Neural crest cell (in vitro differentiated cells): Measurements from ENCODE around the gene SYT10. TPM values are rescaled to one million over a fixed set of nuclear protein-coding genes. Genes with fewer than 3 reads are reported as not detected.

Experiments used
- DNase-seq: peaks from one replicate; pipeline ENCODE4 v3.0.0; 2021; ENCODE audit warnings: low read depth, mixed read lengths, low spot score
- H3K27ac Mint-ChIP-seq: one replicate; pipeline ENCODE4 v1.8.0; 2021; ENCODE audit warnings: mild to moderate bottlenecking, mixed read lengths; ENCODE audit not compliant: unreplicated experiment
- H3K27me3 Mint-ChIP-seq: 2 replicates; pipeline ENCODE4 v1.8.0; 2021; ENCODE audit warnings: low read depth, mild to moderate bottlenecking, mixed read lengths
- H3K36me3 Mint-ChIP-seq: 2 replicates; pipeline ENCODE4 v1.8.0; 2021; ENCODE audit warnings: low read depth, mild to moderate bottlenecking, mixed read lengths
- H3K4me1 Mint-ChIP-seq: 2 replicates; pipeline ENCODE4 v1.8.0; 2021; ENCODE audit warnings: mixed read lengths
- H3K4me3 Mint-ChIP-seq: one replicate; pipeline ENCODE4 v1.8.0; 2021; ENCODE audit warnings: mild to moderate bottlenecking, mixed read lengths
- H3K9me3 Mint-ChIP-seq: 2 replicates; pipeline ENCODE4 v1.8.0; 2021; ENCODE audit warnings: mixed read lengths
- CTCF ChIP-seq: fragments of 200-600 bp; sonication (generic); conservative IDR thresholded peaks from 2 replicates; pipeline ENCODE4 v1.5.0; 2021; ENCODE audit warnings: antibody characterized with exemption, mild to moderate bottlenecking
- total RNA-seq: library from RNA; stranded (reverse); gene quantifications from 2 replicates; pipeline ENCODE4 v1.2.1, GENCODE V29; 2021

Gene SYT10
- total RNA-seq, 1 donor from 2014 or later, result 0.19 TPM

DNA sequence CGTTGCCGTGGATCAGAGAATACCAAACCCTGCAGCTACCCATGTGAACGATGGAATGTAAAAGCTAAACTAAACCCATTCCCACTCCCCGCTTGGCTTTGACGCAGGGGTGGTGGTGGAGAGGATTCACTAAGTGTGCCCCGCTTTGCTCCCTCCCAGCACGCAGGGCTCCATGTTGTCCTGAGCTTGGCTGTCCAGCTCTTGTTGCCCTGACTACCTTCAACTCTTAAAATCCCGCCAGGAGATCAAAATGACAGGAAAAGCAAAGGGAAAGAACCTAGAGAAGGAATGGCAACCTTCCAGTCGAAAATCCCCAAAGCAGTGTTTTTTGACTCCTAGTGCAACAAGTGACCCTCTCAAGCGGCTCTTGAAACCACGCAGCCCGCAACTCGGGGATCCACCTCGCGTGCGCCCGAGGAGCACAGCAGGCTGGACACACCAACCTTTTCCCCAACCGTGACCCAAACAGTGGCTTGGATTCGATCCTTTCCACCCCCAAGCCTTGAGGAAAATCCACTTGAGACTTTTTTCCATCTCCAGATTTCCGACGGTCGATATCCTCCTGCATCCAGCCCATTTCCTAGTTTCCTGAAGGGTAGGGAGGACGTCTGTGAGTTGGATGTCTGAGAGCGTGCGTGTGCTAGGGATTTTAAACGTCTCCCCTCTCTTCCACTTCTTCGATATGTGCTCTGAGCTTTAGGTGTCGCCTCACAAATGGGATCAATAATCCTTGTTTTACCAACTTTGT, 1.4 kb downstream of the SYT10 start:
- Mint-ChIP-seq H3K36me3 (no peaks in the 10 kb centered on the region), H3K4me1 (peaks cover 8% of the 10 kb centered on the region), H3K27me3 (peaks cover 82% of the 10 kb centered on the region), H3K27ac (no peak overlapping the region), H3K4me3 (peak overlapping the region; percentile 91), H3K9me3 (no peaks in the 10 kb centered on the region)
- TF ChIP-seq CTCF, result no peak
- DNase-seq, result no peak

DNA sequence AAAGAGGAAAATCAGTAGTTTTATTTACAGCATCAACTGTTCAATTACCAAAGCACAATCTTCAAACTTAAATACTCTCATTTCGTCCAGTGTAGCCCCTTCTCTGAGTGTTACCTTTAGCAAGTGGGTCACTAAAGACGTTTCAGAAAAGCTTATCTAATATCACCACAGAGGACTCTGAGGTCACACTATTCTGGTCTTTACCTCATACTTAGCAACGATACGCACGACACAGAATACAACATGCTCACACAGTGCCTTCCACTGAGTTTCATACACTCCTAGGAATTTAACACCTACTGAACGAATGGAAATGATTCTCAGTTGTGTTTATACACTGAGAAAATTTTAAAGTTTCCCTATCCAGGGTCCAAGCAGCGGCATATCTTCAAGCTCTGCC, 2.0 kb downstream of the SYT10 start:
- no peak for DNase-seq
- Mint-ChIP-seq H3K27ac (no peak overlapping the region), H3K27me3 (peaks cover 82% of the 10 kb centered on the region), H3K9me3 (no peaks in the 10 kb centered on the region), H3K4me1 (peaks cover 8% of the 10 kb centered on the region), H3K4me3 (peak overlapping the region; percentile 23), H3K36me3 (no peaks in the 10 kb centered on the region)
- no peak for TF ChIP-seq CTCF

- Mint-ChIP-seq H3K9me3 (no peaks in the 10 kb centered on the region), H3K36me3 (no peaks in the 10 kb centered on the region), H3K4me1 (no peaks in the 10 kb centered on the region), H3K4me3 (no peak overlapping the region), H3K27me3 (peaks cover 39% of the 10 kb centered on the region), H3K27ac (no peak overlapping the region)
- TF ChIP-seq CTCF, result no peak
- no peak for DNase-seq
Measured at GRCh38 chr12:33432992-33433391, 6.6 kb downstream of the SYT10 start.

DNA sequence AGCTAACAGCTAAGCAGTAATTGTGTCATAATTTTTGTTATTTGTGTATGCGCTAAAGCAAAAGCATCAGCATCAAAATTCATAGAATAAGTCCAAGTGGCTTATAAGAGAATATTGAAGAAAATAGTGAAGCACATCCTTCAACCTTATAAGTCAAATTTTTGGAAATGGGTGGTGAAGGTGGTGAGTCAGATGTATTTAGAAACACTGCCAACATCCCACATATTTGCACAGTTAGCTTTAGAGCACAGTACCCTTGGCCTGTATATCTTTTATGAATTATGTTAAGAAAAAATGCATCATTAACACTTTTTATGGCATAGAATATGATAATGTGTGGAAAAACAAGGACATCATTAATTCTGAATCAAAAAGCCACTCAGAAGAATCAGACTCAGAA, 8.0 kb downstream of the SYT10 start:
- Mint-ChIP-seq H3K36me3 (no peaks in the 10 kb centered on the region), H3K9me3 (no peaks in the 10 kb centered on the region), H3K27ac (no peak overlapping the region), H3K27me3 (peaks cover 26% of the 10 kb centered on the region), H3K4me3 (no peak overlapping the region), H3K4me1 (no peaks in the 10 kb centered on the region)
- DNase-seq, result no peak
- no peak for TF ChIP-seq CTCF

DNA sequence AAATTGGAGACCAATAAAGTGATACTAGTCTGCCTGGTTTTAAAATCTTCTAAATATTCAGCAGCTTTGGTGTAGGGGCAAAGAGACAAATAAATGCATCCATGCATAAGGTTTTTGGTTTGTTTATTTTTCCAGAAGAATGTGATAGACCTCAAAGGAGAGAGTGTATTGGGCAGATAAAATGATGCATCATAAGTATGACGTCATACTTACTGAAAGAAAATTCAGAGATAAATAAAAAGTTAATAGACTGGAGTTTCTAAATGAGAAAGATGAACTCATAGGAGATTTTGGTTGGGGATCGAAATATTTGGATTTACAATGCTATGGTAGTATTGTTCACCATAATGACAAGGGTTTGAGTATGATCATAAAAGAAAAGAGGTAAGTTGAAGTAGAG, 10.2 kb downstream of the SYT10 start:
- H3K27ac Mint-ChIP-seq, result no peak overlapping the region
- H3K27me3 Mint-ChIP-seq, result peaks cover 11% of the 10 kb centered on the region
- H3K4me3 Mint-ChIP-seq, result no peak overlapping the region
- no peaks in the 10 kb centered on the region for H3K4me1 Mint-ChIP-seq
- no peaks in the 10 kb centered on the region for H3K36me3 Mint-ChIP-seq
- H3K9me3 Mint-ChIP-seq, result no peaks in the 10 kb centered on the region
- no peak for TF ChIP-seq CTCF
- DNase-seq, result no peak
